ENCODE results near the gene ADARB2.
"Not testable (repeated sequence)": the region's sequence is repeated elsewhere in the genome, so short reads cannot be mapped to it uniquely, and the experiment has no call there.

ADARB2 gene
- 0.10 to 0.52 reads per million in 2 donors for total RNA-seq

DNA sequence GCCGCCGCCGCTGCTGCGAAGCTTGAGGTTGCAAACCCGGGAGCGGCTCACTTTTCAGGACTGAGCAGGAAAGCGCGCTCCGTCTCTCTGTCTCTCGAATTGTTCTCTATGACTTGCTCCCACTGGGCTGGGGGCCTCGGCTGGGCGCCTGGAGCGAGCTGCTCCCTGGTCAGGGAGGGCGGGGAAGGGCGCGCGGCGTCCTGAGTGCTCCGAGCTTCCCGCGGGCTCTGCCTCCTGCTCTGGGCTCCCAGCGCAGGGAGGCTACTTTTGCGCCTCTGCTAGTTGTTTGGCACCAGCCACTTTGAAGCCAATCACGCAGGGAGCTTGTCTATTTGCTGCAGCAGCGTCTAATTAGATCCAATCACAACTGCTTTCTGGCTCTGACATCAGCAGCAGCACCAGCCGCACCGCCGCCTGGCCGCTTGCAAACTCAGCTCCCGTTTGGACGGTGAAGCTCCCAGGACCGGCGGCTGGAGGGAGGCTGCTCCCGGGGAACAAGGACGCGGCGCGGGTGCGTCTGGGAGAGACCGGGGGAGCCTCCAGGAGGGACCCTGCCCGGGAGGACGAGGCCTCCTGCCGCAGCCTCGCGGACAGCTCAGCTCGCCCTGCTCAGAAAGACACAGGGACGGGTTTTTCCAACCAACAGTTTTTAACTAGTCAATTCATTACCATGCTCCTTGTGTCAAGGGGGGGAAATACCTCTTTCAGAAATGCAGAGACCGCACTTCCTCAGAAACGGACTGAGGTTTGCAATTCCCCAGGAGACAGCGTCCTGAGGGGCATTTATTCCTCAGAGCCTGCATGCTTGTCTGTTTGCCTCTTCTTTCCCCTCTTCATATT, at the start of gene ADARB2:
TSS of gene ADARB2 (minus strand) at position 304 of the 840 bp plus-strand sequence.
- no peak for DNase-seq

- DNase-seq = no peak
Measured at GRCh38 chr10:1785835-1786234, 48.5 kb upstream of the ADARB2 start.

GRCh38 chr10:1782841-1783240, 45.5 kb upstream of the ADARB2 start:
- no peak for DNase-seq

DNA sequence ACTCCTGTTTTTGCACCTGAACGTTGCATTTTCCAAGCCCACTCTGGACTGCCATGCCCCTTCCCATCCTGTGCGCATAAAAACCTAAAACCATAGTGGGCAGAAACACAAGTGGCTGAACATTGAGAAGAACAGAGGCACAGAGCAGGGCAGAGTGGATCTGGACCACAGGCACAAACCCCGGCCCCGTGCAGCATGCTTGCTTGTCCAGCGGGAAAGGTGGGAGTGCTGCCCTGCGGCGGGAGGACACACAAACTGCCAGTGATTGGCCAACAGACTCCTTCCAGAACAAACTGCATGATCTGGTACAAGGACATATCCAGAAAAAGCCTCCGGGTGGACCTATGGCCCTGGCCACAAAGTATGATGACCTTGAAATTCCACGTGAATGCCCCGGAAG, 42.5 kb upstream of the ADARB2 start:
- DNase-seq = no peak

DNA sequence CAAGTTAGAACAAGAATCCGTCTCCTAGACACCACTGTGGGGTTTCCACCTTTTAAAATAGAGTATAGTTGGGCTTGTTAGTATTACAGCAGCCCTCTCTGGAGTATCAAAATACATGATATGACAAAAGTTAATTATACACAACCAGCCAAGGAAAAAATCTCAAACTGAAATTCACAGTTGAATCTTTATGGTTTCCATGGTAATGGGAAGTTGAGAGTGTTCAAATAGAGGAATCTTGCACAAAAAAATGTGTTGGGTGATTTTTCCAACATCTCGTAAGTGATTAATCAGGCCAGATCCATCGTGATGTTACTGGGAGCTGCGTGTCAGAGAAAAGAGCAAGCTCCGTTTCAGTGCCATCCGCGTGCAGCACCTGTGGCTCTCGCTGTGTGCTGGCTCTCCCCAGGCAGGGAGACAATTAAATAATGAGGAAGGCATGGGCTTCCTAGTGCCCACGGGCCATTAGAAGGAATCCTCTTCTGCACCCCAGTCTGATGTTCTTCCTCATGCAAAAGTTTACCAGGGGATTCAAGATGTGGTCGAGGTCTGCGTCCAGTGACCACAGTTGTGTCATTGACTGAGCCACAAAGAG, 41.1 kb upstream of the ADARB2 start:
- no peak for DNase-seq

DNA sequence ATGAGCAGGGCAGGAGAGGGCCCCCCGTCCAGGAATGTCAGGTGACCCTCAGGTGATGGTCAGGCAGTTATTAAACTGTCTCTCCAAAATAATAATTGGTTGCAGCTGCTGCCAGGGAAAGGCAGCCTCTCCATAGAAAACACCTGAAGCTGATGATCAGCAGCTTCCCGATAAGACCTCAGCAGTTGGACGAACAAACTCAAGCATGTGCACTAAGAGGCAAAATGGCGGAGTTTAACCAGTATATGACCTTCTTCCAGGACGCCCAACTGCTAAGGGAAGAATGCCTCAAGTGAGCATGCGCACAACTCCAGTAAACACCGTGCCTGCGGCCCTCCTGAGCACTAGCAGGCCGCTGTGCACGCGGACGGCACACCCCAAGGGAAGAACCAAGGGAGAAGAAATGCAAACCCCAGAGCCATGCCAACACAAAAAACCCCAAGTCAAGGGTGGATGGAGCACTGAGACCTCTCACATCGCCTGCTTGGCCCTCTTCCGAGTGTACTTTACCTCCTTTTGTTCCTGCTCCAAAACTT, 38.9 kb upstream of the ADARB2 start:
- DNase-seq = no peak

- DNase-seq = no peak
Measured at GRCh38 chr10:1774796-1775195, 37.5 kb upstream of the ADARB2 start.

DNA sequence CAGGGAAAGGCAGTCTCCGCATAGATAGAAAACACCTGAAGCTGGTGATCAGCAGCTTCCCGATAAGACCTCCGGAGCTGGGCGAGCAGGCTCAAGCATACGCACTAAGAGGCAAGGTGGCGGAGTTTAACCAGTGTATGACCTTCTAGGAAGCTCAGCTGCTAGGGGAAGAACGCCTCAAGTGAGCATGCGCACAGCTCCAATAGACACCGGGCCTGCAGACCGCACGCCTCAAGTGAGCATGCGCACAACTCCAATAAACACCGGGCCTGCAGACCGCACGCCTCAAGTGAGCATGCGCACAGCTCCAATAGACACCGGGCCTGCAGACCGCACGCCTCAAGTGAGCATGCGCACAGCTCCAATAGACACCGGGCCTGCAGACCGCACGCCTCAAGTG, 35.9 kb upstream of the ADARB2 start:
- DNase-seq = not testable (repeated sequence)

GRCh38 chr10:1766049-1766448, 28.7 kb upstream of the ADARB2 start:
- DNase-seq = no peak

- no peak for DNase-seq
Measured at GRCh38 chr10:1762076-1762475, 24.8 kb upstream of the ADARB2 start.

DNA sequence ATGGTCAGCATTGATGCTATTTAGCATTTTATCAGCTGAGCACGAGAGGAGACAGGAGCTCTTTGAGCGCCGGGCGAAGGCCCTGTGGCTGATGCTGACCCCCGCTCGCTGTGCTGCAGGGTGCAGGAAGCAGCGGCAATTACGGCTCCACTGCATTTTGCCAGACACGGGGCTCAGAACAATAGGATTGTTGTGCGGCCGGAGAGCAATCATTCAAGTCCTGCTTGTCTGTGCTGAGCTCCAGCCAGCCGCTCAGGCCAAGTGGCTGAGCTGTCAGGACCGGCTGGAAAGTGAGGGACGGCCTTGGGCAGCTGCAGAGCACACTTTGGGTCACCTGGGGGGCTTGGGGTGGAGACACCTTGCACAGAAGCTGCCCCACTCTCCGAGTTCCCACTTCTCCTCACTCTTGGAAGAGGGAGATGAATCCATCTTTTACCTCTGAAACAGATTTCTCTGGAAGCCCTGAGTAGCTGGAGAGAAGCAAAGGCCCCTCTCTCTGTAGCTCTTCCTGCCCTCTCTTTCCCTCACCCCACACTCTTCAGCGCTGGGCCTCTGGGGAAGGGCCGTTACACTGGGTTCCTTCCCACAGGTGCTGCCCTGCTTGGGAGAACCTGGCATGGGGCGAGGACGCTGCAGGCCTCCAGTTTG, 17.3 kb upstream of the ADARB2 start:
- DNase-seq = no peak

GRCh38 chr10:1752153-1752552, 14.8 kb upstream of the ADARB2 start:
- DNase-seq = no peak

DNA sequence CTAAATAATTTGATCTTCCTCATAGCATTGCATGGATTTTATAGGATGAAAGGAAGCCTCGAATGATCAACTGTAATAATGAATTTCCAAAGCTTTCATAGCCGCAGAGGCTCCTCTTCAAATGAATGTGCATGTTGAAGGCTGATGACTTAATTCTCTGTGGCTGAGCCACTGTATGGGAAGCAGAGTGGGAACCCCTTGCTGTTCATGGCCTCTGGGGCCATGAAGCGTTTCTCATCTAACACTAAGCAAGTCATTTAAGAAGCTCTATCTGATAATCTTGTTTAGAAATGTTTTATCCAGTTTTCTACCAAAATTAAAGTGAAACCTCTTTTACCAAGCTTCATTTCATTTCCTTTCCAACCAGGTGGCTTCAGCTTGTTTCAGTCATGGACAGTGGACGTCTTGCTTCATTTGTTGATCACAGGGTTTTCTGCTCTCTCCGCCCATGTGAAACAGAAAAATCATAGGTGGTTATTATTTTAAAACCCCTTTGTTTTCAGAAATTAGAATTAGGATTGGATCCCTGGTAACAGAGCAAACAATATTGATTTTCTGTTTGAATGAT, 10.3 kb upstream of the ADARB2 start:
- DNase-seq = no peak

DNA sequence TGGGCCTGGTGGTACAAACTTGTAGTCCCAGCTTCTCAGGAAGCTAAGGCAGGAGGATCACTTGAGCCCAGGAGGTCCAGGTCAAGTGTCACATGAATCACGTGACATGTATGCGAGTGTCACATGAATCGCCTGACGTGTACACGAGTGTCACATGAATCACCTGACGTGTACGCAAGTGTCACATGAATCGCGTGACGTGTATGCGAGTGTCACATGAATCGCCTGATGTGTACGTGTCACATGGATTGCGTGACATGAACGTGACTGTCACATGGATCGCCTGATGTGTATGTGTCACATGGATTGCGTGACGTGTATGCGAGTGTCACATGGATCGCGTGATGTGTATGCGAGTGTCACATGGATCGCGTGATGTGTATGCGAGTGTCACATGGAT, 9.5 kb upstream of the ADARB2 start:
- DNase-seq = no peak

DNA sequence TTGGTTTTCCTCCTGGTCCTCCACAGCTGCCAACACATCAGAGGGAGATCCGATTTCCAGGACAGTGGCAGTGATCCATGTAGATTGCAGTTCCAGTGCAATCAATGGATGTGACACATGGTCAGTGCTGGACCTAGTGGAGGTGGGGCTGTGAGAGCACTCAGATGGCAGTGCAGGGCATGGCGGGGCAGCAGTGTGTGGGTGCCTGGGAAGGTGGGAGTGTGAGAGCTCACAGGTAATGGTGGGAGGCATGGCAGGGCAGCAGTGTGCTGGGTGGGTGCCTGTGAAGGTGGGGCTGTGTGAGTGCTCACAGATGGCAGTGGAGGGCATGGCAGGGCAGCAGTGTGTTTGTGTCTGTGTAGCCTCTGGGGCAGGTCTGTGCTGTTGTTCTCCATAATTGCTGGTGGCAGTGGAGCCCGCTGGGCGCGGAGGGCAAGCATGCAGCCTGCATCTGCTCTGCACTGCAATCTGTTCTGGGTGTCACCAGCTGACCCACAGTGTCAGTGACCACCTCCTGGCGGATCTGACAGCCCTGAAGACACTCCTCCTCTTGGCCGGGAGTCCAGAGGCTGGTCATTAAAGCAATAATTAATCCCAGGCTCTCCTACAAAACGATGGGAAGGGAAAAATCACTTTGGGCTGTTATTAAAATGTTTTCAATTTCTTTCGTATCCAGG, 8.6 kb upstream of the ADARB2 start:
- DNase-seq = no peak

DNA sequence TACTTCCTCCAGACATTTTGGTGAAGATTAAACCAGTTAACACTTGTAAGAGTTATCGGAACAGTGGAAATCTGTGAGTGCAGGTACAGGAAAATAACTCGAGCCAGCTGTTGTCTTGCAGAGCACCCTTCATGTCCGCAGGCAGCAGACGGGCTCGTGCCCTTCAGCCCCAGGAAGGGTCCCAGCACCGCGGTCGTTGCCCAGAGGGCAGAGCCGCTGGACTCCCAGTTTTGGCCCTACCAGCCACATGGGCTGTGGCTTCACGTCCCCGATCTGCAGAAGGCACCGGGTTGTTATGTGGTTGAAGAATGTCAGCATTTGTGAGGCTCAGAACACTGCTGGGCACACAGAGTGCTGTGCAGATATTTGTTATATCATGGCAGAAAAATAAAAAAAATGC, 7.2 kb upstream of the ADARB2 start:
- DNase-seq = no peak

- DNase-seq = no peak
Measured at GRCh38 chr10:1743141-1743540, 5.8 kb upstream of the ADARB2 start.

- no peak for DNase-seq
Measured at GRCh38 chr10:1741450-1741849, 4.1 kb upstream of the ADARB2 start.

DNA sequence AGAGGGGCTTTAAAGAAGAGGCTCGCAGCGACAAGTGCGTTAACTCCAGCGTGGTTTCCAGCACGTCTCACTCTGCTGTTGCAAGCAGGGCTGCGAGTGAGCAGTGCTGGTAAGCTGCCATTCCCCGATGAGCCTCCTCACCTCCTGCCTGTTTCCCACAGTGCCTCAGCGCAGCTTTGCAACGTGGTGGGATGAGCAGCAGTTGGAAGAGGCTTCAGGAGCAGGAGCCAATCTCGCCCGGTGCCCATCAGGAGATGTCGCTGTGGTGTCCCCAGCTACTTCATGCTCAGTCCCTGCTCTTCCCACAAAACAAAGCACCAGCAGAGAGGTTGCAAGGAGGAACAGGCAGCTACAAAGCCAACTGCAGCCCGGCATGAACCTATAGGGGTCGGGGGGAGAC, 2.4 kb upstream of the ADARB2 start:
- no peak for DNase-seq

DNA sequence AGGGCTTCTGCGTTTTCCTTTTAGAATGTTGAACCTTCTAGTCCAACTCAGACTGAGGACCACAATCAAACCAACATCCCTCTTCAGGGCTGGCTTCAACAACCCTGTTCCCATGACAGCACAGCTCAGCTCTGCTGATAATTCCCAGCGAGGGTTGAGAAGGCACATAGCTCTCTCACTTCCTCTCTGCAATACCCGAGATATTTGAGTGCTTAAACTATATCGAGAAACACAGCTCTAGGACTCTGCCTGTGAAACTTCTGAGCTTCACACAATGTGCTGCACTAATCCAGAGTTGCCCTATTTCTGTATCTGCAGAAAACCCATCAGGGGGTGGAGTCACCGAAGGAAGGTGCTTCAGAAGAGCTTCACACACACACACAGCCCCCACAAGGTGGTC, 1.6 kb upstream of the ADARB2 start:
- no peak for DNase-seq

GRCh38 chr10:1736972-1737221, 428 bp downstream of the ADARB2 start:
- no peak for DNase-seq

DNA sequence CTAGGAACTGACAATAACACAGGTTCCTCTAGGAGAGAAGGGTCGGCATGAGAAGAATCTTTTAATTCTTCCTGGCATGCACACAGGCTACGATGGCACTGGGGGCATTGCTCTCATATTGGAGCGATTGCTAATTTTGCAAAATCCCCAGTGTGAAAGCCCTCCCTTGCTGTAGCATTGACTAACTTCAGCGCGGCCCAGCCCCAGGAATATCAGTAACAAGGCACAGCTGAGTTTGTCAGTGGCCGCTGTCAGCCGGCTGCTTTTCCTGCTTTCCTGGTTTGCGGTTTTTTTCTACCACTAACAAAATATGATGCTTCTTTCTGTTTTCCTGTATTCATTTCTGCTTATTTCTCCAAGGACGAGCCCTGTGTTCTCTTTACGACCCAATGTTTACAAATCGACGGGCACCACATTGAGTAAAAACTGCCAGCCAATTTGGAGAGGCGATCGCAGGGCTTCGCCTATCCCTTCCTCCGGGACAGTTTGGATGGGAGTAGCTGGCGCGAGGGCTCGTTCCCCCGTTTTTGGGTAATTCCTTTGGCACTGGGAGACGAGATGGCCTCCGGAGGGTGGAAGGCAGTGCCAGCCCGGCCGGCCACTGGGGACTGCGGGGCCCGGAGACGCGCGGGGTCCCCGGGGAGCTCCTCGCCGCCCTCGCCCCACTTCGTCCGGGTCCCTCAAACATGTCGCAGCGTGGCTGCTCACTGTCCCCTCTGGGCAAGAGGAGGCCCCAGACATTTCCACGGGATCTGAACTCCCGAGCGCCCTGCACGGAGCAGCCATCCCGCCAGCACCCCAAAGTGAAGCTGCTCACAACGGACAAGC, 967 bp downstream of the ADARB2 start:
- no peak for DNase-seq
